K562 (cell line): ENCODE measurements around the gene ZSCAN25. TPM values are rescaled to one million over a fixed set of nuclear protein-coding genes. Genes with fewer than 3 reads are reported as not detected.

ENCODE experiments used
- CAMTA2 ChIP-seq: fragments of 250-450 bp; sonication (Bioruptor Pico); conservative IDR thresholded peaks from 2 replicates; pipeline ENCODE4 v1.5.1; 2022
- CBX1 ChIP-seq: sonication (generic); IDR thresholded peaks from 2 replicates; pipeline ENCODE4 v1.6.1; 2016; ENCODE audit warnings: antibody characterized with exemption, low read depth, mild to moderate bottlenecking
- CEBPZ ChIP-seq: fragments of 150-350 bp; IDR thresholded peaks from 2 replicates; pipeline ENCODE4 v1.6.1; 2014; ENCODE audit warnings: low read depth, mild to moderate bottlenecking, low read length, borderline replicate concordance
- CHD2 ChIP-seq: IDR thresholded peaks from 2 replicates; pipeline ENCODE4 v1.6.1; 2011; ENCODE audit warnings: low read depth, low read length
- ETS1 ChIP-seq: conservative IDR thresholded peaks from 2 replicates; pipeline ENCODE4 v1.6.1; 2011; ENCODE audit warnings: low read depth, mild to moderate bottlenecking, low read length; ENCODE audit not compliant: control insufficient read depth
- GABPB2 ChIP-seq: fragments of 250-450 bp; sonication (Bioruptor Pico); conservative IDR thresholded peaks from 2 replicates; pipeline ENCODE4 v1.5.1; 2021; ENCODE audit warnings: mild to moderate bottlenecking
- NFIC ChIP-seq: fragments of 450-650 bp; IDR thresholded peaks from 2 replicates; pipeline ENCODE4 v1.6.1; 2017; ENCODE audit warnings: mild to moderate bottlenecking, inconsistent platforms
- NRF1 ChIP-seq, 2 experiments: fragments of 450-650 bp; IDR thresholded peaks in 1 of 2; conservative IDR thresholded peaks in 1 of 2; 2 replicates each; pipeline ENCODE4 v1.6.1; 2014; ENCODE audit warnings: mild to moderate bottlenecking in 2 of 2
- PCBP2 ChIP-seq: fragments of 200-400 bp; formaldehyde crosslinking; IDR thresholded peaks from 2 replicates; pipeline ENCODE4 v1.6.1; 2018; ENCODE audit warnings: low read length, low read depth, mild to moderate bottlenecking, moderate library complexity; ENCODE audit not compliant: poor library complexity, severe bottlenecking
- PHB ChIP-seq: fragments of 250-450 bp; sonication (Bioruptor Pico); IDR thresholded peaks from 2 replicates; pipeline ENCODE4 v1.5.0; 2021
- PHF20 ChIP-seq: fragments of 450-650 bp; IDR thresholded peaks from 2 replicates; pipeline ENCODE4 v1.6.1; 2018; ENCODE audit not compliant: partially characterized antibody
- SAP30 ChIP-seq: fragments of 200-600 bp; sonication (generic); IDR thresholded peaks from 2 replicates; pipeline ENCODE4 v1.6.1; 2012; ENCODE audit warnings: borderline replicate concordance, low read depth, mild to moderate bottlenecking, moderate library complexity, low read length, control low read depth, inconsistent platforms; ENCODE audit not compliant: insufficient read depth, poor library complexity, severe bottlenecking
- SNIP1 ChIP-seq: fragments of 450-650 bp; IDR thresholded peaks from 2 replicates; pipeline ENCODE4 v1.7.1; 2017; ENCODE audit warnings: low read depth, mild to moderate bottlenecking
- TBL1XR1 ChIP-seq, 2 experiments: IDR thresholded peaks; 2 replicates each; pipeline ENCODE4 v1.6.1; 2012; ENCODE audit warnings: improper control_type of control experiment in 2 of 2, low read length in 2 of 2, mild to moderate bottlenecking in 1 of 2
- TCFL5 ChIP-seq: fragments of 250-450 bp; sonication (Bioruptor Pico); conservative IDR thresholded peaks from 2 replicates; pipeline ENCODE4 v1.6.1; 2021; ENCODE audit warnings: mild to moderate bottlenecking, moderate library complexity, matching md5 sums
- ZNF134 ChIP-seq: fragments of 250-450 bp; sonication (Bioruptor Pico); conservative IDR thresholded peaks from 2 replicates; pipeline ENCODE4 v1.4.0; 2020
- ZNF175 ChIP-seq: fragments of 200-800 bp; sonication (Bioruptor generic); IDR thresholded peaks from 2 replicates; pipeline ENCODE4 v1.6.1; 2016; ENCODE audit warnings: low read depth, mild to moderate bottlenecking, missing genetic modification characterization, missing compliant biosample characterization
- ZNF592 ChIP-seq: fragments of 450-650 bp; IDR thresholded peaks from 2 replicates; pipeline ENCODE4 v1.6.1; 2017; ENCODE audit warnings: antibody characterized with exemption, mild to moderate bottlenecking
- ZNF696 ChIP-seq: fragments of 250-450 bp; sonication (Bioruptor Pico); conservative IDR thresholded peaks from 2 replicates; pipeline ENCODE4 v1.4.0; 2020; ENCODE audit warnings: mild to moderate bottlenecking, moderate library complexity
- polyA plus RNA-seq, 8 experiments: library from polyadenylated mRNA; depleted of rRNA in 4 of 8; stranded (reverse) in 5 of 8; unstranded in 3 of 8; fragments of >200 nt; fragmentation: Nextera tagmentation in 2 of 8; fragmentation: Illumina TruSeq in 1 of 8; extraction: Ambion mirVana in 2 of 8; extraction: Trizol in 1 of 8; gene quantifications; 2 replicates each; pipeline versions ENCODE4 v1.2.1 to v1.2.3, GENCODE V29; 2011 to 2014; ENCODE audit warnings: inconsistent platforms in 1 of 8, missing spikeins in 1 of 8
- total RNA-seq, 7 experiments: library from RNA; depleted of rRNA in 6 of 7; stranded (reverse); fragments of >200 nt in 6 of 7; fragmentation: Illumina TruSeq in 2 of 7; extraction: Trizol in 2 of 7; gene quantifications; 2 replicates each; pipeline versions ENCODE4 v1.2.1 to v1.2.3, GENCODE V29; 2011 to 2021; ENCODE audit warnings: low replicate concordance in 1 of 7

ZSCAN25 gene
- total and polyA plus RNA-seq, 9 of the 15 experiments (the other 6 are each of a cell fraction or from before 2014, with no cell fraction given): 0.94 to 18.4 (median 12.8) TPM

- TF ChIP-seq PHB (CRISPR knock-in tag) (no peak), NFIC (0 out of 2 replicates have a peak, but pooled peaks have one; percentile 49), CBX1 (no peak; the same call in 1 of the 2 replicates), ZNF592 (0 out of 2 replicates have a peak, but pooled peaks have one; percentile 0), SAP30 (peak; percentile 51), PHF20 (peak; percentile 98), ETS1 (peak; percentile 89), ZNF696 (CRISPR knock-in tag) (no peak), CEBPZ (peak; percentile 20; the same call in 1 of the 2 replicates), PCBP2 (no peak), CHD2 (0 out of 2 replicates have a peak, but pooled peaks have one; percentile 8), GABPB2 (CRISPR knock-in tag) (no peak), ZNF175 (CRISPR knock-in tag) (no peak), SNIP1 (peak; percentile 98), TBL1XR1 (IDR thresholded peaks at IDR 0.05; ENCODE audit: low read length in 2 of 2) (peak; percentile 34 to 57; a peak in 3 of 4 replicates), ZNF134 (CRISPR knock-in tag) (no peak), NRF1 (conservative IDR thresholded peaks at IDR 0.05 in 1 of 2, IDR thresholded peaks at IDR 0.05 in 1 of 2) (peak; percentile 83 to 85), TCFL5 (CRISPR knock-in tag) (no peak), CAMTA2 (CRISPR knock-in tag) (no peak)
Observed at GRCh38 chr7:99616359-99617191, at the start of gene ZSCAN25 (continued).
